OCI-LY3 (cell line): ENCODE results near the gene CFAP97D2.
"Not testable (repeated sequence)": the region's sequence is repeated elsewhere in the genome, so short reads cannot be mapped to it uniquely, and the experiment has no call there.

Experiments
- H2AFZ ChIP-seq: fragments of 200-600, 300-600 bp; shearing (Covaris generic); 2 replicates; pipeline ENCODE4 v1.6.0; 2014; ENCODE audit warnings: antibody characterized with exemption, low read depth, low read length
- H3K27ac ChIP-seq: fragments of 200-600, 300-600 bp; sonication (generic); 2 replicates; pipeline ENCODE4 v1.5.1; 2014; ENCODE audit warnings: mild to moderate bottlenecking, low read length, moderate library complexity, mixed read lengths
- H3K27me3 ChIP-seq: fragments of 200-600, 300-600 bp; sonication (generic); 2 replicates; pipeline ENCODE4 v1.6.1; 2014; ENCODE audit warnings: low read depth, low read length, mixed read lengths
- H3K36me3 ChIP-seq: fragments of 200-600, 300-600 bp; sonication (generic); replicated peaks from 2 replicates; pipeline ENCODE3; 2014; ENCODE audit warnings: low read depth, low read length, mixed read lengths
- H3K4me1 ChIP-seq: fragments of 300-600, 200-600 bp; sonication (generic); 2 replicates; pipeline ENCODE4 v1.6.1; 2014; ENCODE audit warnings: low read length, mixed read lengths
- H3K4me2 ChIP-seq: fragments of 200-600, 300-600 bp; sonication (generic); 2 replicates; pipeline ENCODE4 v1.6.1; 2014; ENCODE audit warnings: low read length, mixed read lengths
- H3K4me3 ChIP-seq: fragments of 300-600, 200-600 bp; sonication (generic); 2 replicates; pipeline ENCODE4 v1.5.1; 2014; ENCODE audit warnings: antibody characterized with exemption, mild to moderate bottlenecking, low read length, moderate library complexity
- H3K79me2 ChIP-seq: fragments of 300-600, 200-600 bp; shearing (Covaris generic); 2 replicates; pipeline ENCODE4 v1.6.1; 2014; ENCODE audit warnings: mild to moderate bottlenecking, low read length, mixed read lengths
- H3K9ac ChIP-seq: fragments of 300-600, 200-600 bp; shearing (Covaris generic); 2 replicates; pipeline ENCODE4 v1.6.0; 2014; ENCODE audit warnings: mild to moderate bottlenecking, low read length, moderate library complexity
- H3K9me3 ChIP-seq: fragments of 200-600, 300-600 bp; shearing (Covaris generic); 2 replicates; pipeline ENCODE4 v1.6.1; 2014; ENCODE audit warnings: low read length, mixed read lengths; ENCODE audit not compliant: insufficient read depth
- H4K20me1 ChIP-seq: fragments of 200-600, 300-600 bp; sonication (generic); 2 replicates; pipeline ENCODE4 v1.6.1; 2016; ENCODE audit warnings: low read length, mixed read lengths; ENCODE audit not compliant: insufficient read depth
- CTCF ChIP-seq: fragments of 200-600, 300-600 bp; sonication (generic); IDR thresholded peaks from 2 replicates; pipeline ENCODE4 v1.5.1; 2014; ENCODE audit warnings: antibody characterized with exemption, low read length, low read depth
- EZH2phosphoT487 ChIP-seq: fragments of 200-600 bp; shearing (Covaris generic); IDR thresholded peaks from 2 replicates; pipeline ENCODE4 v1.6.1; 2018; ENCODE audit warnings: antibody characterized with exemption, mixed run types, low read depth

Gene CFAP97D2

GRCh38 chr13:114174529-114174961 is 4.5 kb upstream of the CFAP97D2 start:
- Histone ChIP-seq H3K4me2 (no peak overlapping the region), H3K36me3 (no peaks in the 10 kb centered on the region), H3K9me3 (no peaks in the 10 kb centered on the region; the same call in 1 of the 2 replicates), H3K79me2 (no peaks in the 10 kb centered on the region), H3K9ac (no peak overlapping the region), H3K27me3 (peaks cover 22% of the 10 kb centered on the region; the same call in 1 of the 2 replicates), H3K27ac (no peak overlapping the region), H4K20me1 (no peaks in the 10 kb centered on the region), H3K4me3 (no peak overlapping the region), H2AFZ (no peak overlapping the region), H3K4me1 (no peaks in the 10 kb centered on the region)
- no peak for TF ChIP-seq CTCF
- TF ChIP-seq EZH2phosphoT487, result no peak

GRCh38 chr13:114176359-114176902 is 2.6 kb upstream of the CFAP97D2 start:
- H3K27me3 ChIP-seq, result peaks cover 29% of the 10 kb centered on the region
- H3K4me1 ChIP-seq, H3K4me3 ChIP-seq, H3K9me3 ChIP-seq, H3K79me2 ChIP-seq, H4K20me1 ChIP-seq, H3K9ac ChIP-seq, H3K27ac ChIP-seq, H2AFZ ChIP-seq, H3K4me2 ChIP-seq, H3K36me3 ChIP-seq: not testable (repeated sequence)

GRCh38 chr13:114177245-114178010 is 1.6 kb upstream of the CFAP97D2 start:
- Histone ChIP-seq H2AFZ (no peak overlapping the region), H4K20me1 (no peaks in the 10 kb centered on the region), H3K4me1 (no peaks in the 10 kb centered on the region), H3K9ac (no peak overlapping the region), H3K36me3 (no peaks in the 10 kb centered on the region), H3K4me2 (no peak overlapping the region), H3K27ac (no peak overlapping the region), H3K9me3 (no peaks in the 10 kb centered on the region; the same call in 1 of the 2 replicates), H3K79me2 (no peaks in the 10 kb centered on the region), H3K27me3 (peaks cover 29% of the 10 kb centered on the region), H3K4me3 (no peak overlapping the region)
- TF ChIP-seq EZH2phosphoT487 (no peak), CTCF (no peak)

- TF ChIP-seq CTCF, result no peak
- TF ChIP-seq EZH2phosphoT487, result no peak
Measured at GRCh38 chr13:114185182-114185971, 6.3 kb downstream of the CFAP97D2 start.

More at GRCh38 chr13:114185182-114185971, 6.3 kb downstream of the CFAP97D2 start:
- Histone ChIP-seq H3K27ac (no peak overlapping the region), H3K4me2 (no peak overlapping the region), H3K4me1 (no peaks in the 10 kb centered on the region), H3K4me3 (no peak overlapping the region), H3K9ac (no peak overlapping the region), H4K20me1 (no peaks in the 10 kb centered on the region), H3K9me3 (no peaks in the 10 kb centered on the region), H3K79me2 (no peaks in the 10 kb centered on the region), H2AFZ (no peak overlapping the region), H3K36me3 (no peaks in the 10 kb centered on the region), H3K27me3 (peaks cover 28% of the 10 kb centered on the region)
